ENCODE measurements around the gene HNRNPUL2.
"Not testable (repeated sequence)": the region's sequence is repeated elsewhere in the genome, so short reads cannot be mapped to it uniquely, and the experiment has no call there.

HNRNPUL2 gene

DNA sequence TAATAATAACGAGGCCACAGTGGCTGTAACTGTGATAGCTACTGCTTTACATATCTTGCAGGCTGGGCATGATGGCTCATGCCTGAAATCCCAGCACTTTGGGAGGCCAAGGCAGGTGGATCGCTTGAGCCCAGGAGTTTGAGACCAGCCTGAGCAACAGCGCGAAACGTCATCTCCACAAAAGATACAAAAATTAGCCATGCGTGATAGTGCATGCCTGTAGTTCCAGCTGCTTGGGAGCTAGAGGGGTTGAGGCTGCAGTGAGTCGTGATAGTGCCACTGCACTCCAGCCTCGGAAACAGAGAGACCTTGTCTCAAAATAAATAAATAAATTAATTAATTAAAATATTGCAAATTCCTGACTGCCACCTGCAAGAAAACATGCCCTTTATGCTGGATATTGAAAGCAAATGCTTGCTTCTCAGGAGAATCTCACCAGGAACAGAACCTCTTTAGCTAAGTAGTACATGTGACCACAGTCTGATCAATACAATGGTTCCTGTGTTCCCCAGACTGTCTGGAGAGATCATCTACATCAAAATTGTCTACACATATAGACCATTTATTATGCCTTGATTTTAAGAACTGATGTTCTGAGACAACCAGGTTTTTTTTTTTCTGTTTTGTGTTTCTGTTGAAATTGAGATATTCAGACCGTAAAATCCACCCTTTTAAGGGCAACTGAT lies 20.4 kb upstream of the HNRNPUL2 start:
- Mint-ChIP-seq H3K27ac (no peak overlapping the region), H3K9me3 (no peaks in the 10 kb centered on the region), H3K4me3 (no peak overlapping the region), H3K36me3 (ENCODE audit: low read depth) (peaks cover 3% of the 10 kb centered on the region), H3K27me3 (ENCODE audit: low read depth) (no peaks in the 10 kb centered on the region), H3K4me1 (ENCODE audit: low read depth) (peaks cover 7% of the 10 kb centered on the region)

DNA sequence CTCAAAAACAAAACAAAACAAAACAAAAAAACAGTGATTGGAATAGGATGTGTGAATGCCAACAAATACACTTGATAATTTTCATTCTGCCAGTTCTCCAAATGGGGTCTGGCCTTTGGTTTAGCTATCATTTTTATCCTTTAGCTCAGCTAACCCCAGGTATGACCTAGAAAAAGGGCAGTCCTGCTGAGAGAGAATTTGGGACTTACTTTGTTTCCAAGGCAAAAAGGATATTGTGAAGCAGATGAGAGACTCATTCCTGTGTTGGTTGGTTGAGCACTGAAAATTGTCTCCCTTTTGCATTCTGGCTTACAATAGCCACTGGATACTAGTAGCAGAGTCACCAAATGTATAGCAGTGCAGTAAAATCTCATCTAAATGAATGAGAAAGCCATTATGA lies 9.9 kb upstream of the HNRNPUL2 start:
- Mint-ChIP-seq H3K4me1 (ENCODE audit: low read depth) (peaks cover 8% of the 10 kb centered on the region), H3K4me3 (no peak overlapping the region), H3K36me3 (ENCODE audit: low read depth) (peaks cover 33% of the 10 kb centered on the region), H3K9me3 (no peaks in the 10 kb centered on the region), H3K27ac (no peak overlapping the region), H3K27me3 (ENCODE audit: low read depth) (no peaks in the 10 kb centered on the region)

DNA sequence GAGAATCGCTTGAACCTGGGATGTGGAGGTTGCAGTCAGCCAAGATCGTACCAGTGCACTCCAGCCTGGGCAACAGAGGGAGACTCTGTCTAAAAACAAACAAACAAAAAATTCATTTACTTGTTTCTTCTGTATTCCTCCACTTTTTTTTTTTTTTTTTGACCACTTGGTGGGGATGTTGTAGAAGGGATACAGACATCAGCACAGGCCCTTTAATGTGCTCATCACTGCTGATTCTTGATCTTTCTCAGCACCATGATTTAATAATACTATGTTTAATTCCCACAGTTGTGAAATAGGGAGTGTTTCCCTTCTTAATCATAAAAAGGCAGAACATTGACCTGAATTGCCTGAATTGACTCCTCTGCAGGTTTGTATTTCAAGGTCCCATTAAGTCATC lies 5.6 kb upstream of the HNRNPUL2 start:
- H3K27me3 Mint-ChIP-seq (ENCODE audit: low read depth): no peaks in the 10 kb centered on the region
- H3K9me3 Mint-ChIP-seq: no peaks in the 10 kb centered on the region
- no peak overlapping the region for H3K4me3 Mint-ChIP-seq
- H3K27ac Mint-ChIP-seq: no peak overlapping the region
- peaks cover 21% of the 10 kb centered on the region for H3K4me1 Mint-ChIP-seq (ENCODE audit: low read depth)
- H3K36me3 Mint-ChIP-seq (ENCODE audit: low read depth): peaks cover 30% of the 10 kb centered on the region

DNA sequence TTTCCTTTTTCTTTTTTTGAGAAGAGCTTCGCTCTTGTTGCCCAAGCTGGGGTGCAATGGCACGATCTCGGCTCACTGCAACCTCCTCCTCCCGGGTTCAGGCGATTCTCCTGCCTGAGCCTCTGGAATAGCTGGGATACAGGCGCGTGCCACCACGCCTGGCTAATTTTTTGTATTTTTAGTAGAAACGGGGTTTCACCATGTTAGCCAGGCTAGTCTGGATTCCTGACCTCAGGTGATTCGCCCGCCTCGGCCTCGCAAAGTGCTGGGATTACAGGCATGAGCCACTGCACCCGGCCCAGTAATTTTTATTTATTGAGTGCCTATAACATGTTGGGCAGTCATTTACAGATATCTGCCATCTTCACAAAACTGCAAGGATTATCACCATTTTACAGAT lies 2.8 kb upstream of the HNRNPUL2 start:
- not testable (repeated sequence) for H3K27ac Mint-ChIP-seq; H3K27me3 Mint-ChIP-seq (ENCODE audit: low read depth); H3K9me3 Mint-ChIP-seq
- peaks cover 25% of the 10 kb centered on the region for H3K4me1 Mint-ChIP-seq (ENCODE audit: low read depth)
- H3K4me3 Mint-ChIP-seq: peak overlapping the region; percentile 97
- H3K36me3 Mint-ChIP-seq (ENCODE audit: low read depth): peaks cover 37% of the 10 kb centered on the region

DNA sequence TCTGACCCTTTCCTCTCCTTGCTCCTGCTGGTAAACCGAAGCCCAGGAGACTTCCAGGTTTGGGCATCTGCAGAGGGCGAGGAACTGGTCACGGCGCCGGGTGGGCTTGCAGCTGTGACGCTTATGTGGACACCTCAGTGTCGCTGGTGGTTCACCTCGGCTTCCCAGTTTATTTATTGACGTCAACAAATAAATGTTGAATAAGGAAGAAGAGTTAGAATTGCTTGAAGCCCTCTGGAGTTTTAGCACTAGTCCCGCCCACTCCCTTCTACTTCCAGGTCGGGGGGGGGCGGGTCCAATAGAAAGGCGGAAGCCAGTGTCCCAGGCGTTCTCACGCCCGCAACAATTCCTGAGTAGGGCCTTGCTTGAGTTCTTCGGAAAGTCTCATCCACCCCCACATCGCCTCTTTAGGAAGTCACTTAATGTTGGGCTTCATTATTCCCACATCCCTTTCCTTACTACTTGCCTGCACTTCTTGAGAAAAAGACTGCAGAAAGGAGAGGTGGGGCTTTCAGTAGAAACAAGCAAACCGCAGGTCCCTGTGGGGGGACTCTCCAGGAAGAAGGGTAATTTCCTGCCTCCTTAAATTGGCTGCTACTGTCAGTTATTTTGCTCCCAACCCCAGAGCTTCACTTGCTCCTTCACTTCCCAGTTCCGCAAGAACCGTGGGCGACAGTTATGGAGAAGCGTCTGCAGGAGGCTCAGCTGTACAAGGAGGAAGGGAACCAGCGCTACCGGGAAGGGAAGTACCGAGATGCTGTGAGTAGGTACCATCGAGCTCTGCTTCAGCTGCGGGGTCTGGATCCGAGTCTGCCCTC lies 1.1 kb upstream of the HNRNPUL2 start, which contains the start of gene TTC9C:
Gene TTC9C (plus strand): TSS at position 316 of the 818 bp plus-strand sequence. CDS start 363 bp downstream, at position 679.
- H3K9me3 Mint-ChIP-seq: no peaks in the 10 kb centered on the region
- peaks cover 40% of the 10 kb centered on the region for H3K4me1 Mint-ChIP-seq (ENCODE audit: low read depth)
- peak within 1 kb of the TSS; percentile 99 for H3K27ac Mint-ChIP-seq
- no peaks in the 10 kb centered on the region for H3K27me3 Mint-ChIP-seq (ENCODE audit: low read depth)
- peak within 1 kb of the TSS; percentile 97 for H3K4me3 Mint-ChIP-seq
- peaks cover 47% of the 10 kb centered on the region for H3K36me3 Mint-ChIP-seq (ENCODE audit: low read depth)

DNA sequence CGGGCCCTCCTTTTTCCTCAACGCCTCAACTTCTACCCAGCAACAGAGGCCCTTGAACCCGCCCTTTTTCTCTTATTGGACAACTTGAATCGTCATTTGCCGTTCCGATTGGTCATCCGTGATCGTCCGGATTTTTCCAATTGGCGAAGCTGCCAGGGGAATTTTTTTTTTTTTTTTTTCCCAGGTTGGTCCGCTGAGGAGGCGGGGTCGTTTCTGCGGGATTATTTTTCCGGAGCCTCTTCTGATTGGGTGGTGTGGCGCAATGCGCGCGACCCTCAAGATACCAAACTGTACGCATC lies 564 bp upstream of the HNRNPUL2 start:
- H3K36me3 Mint-ChIP-seq (ENCODE audit: low read depth): peaks cover 45% of the 10 kb centered on the region

DNA sequence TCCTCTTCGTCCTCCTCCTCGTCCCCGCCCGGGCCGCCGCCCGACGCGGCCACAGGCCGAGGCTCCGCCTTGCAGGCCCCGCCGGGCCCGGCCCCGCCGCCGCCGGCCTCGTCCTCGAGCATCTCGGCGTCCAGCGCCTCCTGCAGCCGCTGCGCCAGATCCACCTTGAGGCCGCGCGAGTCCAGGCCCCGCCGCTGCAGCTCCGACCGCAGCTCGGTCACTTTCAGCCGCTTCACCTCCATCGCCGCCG lies 417 bp downstream of the HNRNPUL2 start:
- Mint-ChIP-seq H3K36me3 (ENCODE audit: low read depth) (peaks cover 53% of the 10 kb centered on the region), H3K27me3 (ENCODE audit: low read depth) (no peaks in the 10 kb centered on the region), H3K27ac (peak overlapping the region; percentile 99), H3K4me1 (ENCODE audit: low read depth) (peaks cover 43% of the 10 kb centered on the region), H3K4me3 (peak overlapping the region; percentile 97), H3K9me3 (no peaks in the 10 kb centered on the region)

More for the DNA sequence above, 564 bp upstream of the HNRNPUL2 start:
- Mint-ChIP-seq H3K27me3 (ENCODE audit: low read depth) (no peaks in the 10 kb centered on the region), H3K4me3 (peak overlapping the region; percentile 97), H3K27ac (peak overlapping the region; percentile 99), H3K9me3 (no peaks in the 10 kb centered on the region), H3K4me1 (ENCODE audit: low read depth) (peaks cover 36% of the 10 kb centered on the region)

DNA sequence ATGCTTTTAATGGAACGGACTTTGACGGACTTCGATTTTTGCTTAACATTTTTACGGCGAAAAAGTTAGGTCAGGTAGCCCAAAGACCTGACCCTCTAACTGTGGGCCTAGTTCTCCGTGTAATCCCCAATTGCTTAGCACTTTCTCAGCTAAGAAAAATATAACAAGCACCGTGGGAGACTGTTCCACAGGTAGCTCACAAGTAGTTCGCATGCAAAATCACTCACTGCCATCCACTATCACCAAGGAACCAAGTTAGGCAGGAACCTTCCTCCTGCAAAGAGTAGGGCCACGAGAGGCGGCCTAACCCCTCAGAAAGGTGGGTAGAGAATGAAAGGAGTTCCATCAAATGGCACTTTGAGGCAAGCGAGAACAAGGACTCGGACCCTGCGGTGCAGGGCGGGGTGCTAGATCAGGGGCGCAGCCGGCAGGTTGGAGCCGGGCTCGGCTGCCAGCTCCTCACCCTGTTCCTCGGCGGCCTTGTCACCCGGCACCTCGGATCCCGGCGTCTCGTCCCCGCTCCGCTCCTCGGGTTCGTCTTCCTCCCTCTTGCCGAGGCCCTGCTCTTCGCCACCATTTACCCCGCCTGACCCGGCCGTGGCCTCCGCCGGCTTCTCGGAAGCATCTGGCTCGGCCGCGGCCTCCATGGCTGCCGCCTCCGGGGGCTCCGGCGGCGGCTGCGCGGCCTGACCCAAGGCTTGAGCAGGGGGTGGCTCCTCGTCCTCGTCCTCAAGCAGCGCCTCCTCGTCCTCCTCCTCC lies 922 bp downstream of the HNRNPUL2 start:
- H3K27ac Mint-ChIP-seq: peak overlapping the region; percentile 99
- H3K4me1 Mint-ChIP-seq (ENCODE audit: low read depth): peaks cover 44% of the 10 kb centered on the region

DNA sequence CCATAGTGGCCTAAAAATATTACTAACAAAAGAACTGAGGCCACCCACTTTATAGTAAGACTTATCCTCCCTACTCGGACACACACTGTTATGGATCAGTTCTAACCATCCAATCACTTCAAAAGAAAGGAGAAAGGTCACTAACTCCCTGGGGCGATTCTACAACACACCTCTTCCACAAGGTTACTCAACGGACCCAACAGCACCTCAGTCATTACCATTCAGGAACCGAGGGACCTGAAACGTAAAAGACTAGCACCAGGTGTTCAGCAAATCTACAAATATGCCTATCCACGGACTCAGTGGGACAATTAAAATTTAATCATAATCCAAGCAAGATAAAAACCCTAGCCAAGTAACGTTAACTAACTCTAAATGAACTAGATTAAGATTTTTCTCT lies 1.6 kb downstream of the HNRNPUL2 start:
- Mint-ChIP-seq H3K27ac (peak overlapping the region; percentile 73), H3K27me3 (ENCODE audit: low read depth) (no peaks in the 10 kb centered on the region), H3K9me3 (no peaks in the 10 kb centered on the region), H3K36me3 (ENCODE audit: low read depth) (peaks cover 59% of the 10 kb centered on the region), H3K4me3 (peak overlapping the region; percentile 97), H3K4me1 (ENCODE audit: low read depth) (peaks cover 46% of the 10 kb centered on the region)

More for the DNA sequence above, 922 bp downstream of the HNRNPUL2 start:
- H3K4me3 Mint-ChIP-seq: peak overlapping the region; percentile 97
- H3K27me3 Mint-ChIP-seq (ENCODE audit: low read depth): no peaks in the 10 kb centered on the region
- H3K36me3 Mint-ChIP-seq (ENCODE audit: low read depth): peaks cover 56% of the 10 kb centered on the region
- no peaks in the 10 kb centered on the region for H3K9me3 Mint-ChIP-seq

DNA sequence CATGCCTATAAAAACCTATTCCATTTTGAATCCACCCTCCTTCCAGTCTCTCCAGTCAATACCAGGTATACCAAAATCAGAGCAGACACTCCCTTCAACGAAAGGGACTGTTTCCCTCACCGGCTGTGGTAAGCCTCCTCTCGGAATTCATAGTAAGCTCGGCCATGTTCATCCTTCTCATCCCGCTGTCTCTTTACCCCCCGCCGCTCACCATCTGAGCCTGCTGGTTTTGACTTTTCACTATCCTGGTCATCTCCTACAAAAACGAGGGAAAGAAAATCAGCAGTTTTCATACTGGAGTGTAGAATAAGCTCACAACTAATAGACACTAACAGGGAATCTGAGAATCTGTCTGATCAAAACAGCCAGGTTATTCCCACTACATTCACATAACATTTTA lies 3.1 kb downstream of the HNRNPUL2 start:
- peaks cover 50% of the 10 kb centered on the region for H3K4me1 Mint-ChIP-seq (ENCODE audit: low read depth)
- H3K27me3 Mint-ChIP-seq (ENCODE audit: low read depth): no peaks in the 10 kb centered on the region
- no peaks in the 10 kb centered on the region for H3K9me3 Mint-ChIP-seq
- H3K4me3 Mint-ChIP-seq: peak overlapping the region; percentile 97
- no peak overlapping the region for H3K27ac Mint-ChIP-seq
- H3K36me3 Mint-ChIP-seq (ENCODE audit: low read depth): peaks cover 67% of the 10 kb centered on the region

DNA sequence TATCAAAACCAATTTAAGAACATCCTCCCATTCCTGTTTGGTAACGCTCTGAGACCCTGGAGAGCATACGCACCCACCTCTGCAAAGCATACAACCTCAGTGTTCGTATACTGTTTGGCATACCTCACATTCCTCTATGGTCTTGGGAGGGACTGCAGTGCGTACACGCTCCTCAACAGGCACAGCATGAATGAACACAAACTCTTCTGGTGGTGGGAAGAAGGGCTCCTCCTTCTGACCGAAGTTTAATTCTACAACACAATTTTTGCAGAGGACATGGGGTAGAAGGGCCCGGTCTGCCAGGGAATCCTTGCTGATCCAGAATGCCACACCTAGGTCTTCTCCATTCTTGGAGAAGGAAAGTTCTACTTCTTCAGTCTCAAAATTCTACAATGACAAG lies 5.3 kb downstream of the HNRNPUL2 start:
- Mint-ChIP-seq H3K27me3 (ENCODE audit: low read depth) (no peaks in the 10 kb centered on the region), H3K4me1 (ENCODE audit: low read depth) (peaks cover 56% of the 10 kb centered on the region), H3K4me3 (no peak overlapping the region), H3K27ac (no peak overlapping the region), H3K36me3 (ENCODE audit: low read depth) (peaks cover 75% of the 10 kb centered on the region), H3K9me3 (no peaks in the 10 kb centered on the region)

DNA sequence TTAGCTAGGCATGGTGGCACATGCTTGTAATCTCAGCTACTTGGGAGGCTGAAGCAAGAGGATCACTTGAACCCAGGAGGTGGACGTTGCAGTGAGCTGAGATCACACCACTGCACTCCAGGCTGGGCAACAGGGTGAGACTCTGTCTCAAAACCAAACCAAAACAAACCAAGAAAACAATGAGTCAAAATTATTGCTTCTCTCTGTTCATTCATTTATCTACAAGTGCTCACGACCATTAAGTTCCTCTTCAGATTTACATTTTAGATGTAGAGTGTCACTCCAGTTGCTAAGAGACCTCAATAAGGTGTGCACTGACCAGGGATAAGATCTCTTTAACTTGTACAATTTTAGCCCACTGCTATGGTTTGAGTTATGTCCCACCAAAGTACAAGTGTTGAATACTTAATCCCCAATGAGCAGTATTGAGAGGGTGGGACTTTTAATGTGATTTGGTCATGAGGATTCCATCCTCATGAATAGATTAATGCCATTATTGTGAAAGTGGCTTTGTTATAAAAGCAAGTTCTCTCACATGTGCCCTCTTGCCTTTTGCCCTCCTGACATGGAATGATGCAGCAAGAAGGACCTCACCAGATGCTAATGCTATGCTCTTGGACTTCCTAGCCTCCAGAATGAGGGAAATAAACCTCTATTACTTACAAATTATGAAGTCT lies 7.8 kb downstream of the HNRNPUL2 start:
- peaks cover 84% of the 10 kb centered on the region for H3K36me3 Mint-ChIP-seq (ENCODE audit: low read depth)

DNA sequence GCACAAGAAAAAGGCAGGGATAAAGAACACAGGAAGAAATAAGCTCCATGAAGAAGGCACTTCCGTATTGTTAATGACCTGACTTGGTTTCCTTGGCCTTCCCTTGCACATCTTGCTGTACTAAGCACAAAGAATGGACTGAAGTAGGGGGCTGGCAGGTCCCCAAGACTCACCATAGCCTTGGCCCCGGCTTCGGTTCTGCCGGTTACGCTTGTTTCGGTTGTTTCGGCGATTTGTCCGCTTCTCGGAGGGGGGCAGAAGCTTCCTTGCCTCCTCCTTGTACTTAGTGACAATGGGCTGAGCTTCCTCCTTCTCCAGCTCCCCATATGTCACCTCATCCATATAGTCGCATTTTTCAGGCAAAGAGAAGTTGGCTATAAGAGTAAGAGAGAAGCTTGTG lies 10.4 kb downstream of the HNRNPUL2 start:
- Mint-ChIP-seq H3K9me3 (no peaks in the 10 kb centered on the region), H3K4me3 (no peak overlapping the region), H3K27me3 (ENCODE audit: low read depth) (no peaks in the 10 kb centered on the region), H3K27ac (no peak overlapping the region), H3K4me1 (ENCODE audit: low read depth) (peaks cover 66% of the 10 kb centered on the region), H3K36me3 (ENCODE audit: low read depth) (peaks cover 79% of the 10 kb centered on the region)

More for the DNA sequence above, 7.8 kb downstream of the HNRNPUL2 start:
- peak overlapping the region; percentile 34 for H3K27ac Mint-ChIP-seq
- H3K27me3 Mint-ChIP-seq (ENCODE audit: low read depth): no peaks in the 10 kb centered on the region
- peaks cover 62% of the 10 kb centered on the region for H3K4me1 Mint-ChIP-seq (ENCODE audit: low read depth)
- no peak overlapping the region for H3K4me3 Mint-ChIP-seq
- no peaks in the 10 kb centered on the region for H3K9me3 Mint-ChIP-seq

DNA sequence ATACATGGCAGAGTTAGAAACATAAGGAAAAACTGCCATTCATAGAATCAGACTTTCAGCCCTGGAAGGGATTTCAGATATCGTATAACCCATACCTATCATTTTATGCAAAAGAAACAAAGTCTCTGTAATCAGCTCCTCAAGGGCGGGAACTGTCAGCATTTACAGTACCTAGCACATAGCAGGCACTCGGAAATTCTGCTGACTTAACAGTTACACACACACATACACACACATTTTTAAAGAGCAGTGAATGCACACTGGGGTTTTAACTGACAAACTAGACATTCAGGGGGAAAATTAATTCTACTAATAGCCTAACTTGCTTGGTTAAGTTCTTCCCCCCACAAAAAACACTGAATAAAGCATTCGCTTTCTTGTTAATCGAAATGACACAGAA lies 11.1 kb downstream of the HNRNPUL2 start:
- H3K9me3 Mint-ChIP-seq: no peaks in the 10 kb centered on the region
- H3K4me3 Mint-ChIP-seq: no peak overlapping the region
- H3K4me1 Mint-ChIP-seq (ENCODE audit: low read depth): peaks cover 62% of the 10 kb centered on the region
- H3K27me3 Mint-ChIP-seq (ENCODE audit: low read depth): no peaks in the 10 kb centered on the region
- H3K36me3 Mint-ChIP-seq (ENCODE audit: low read depth): peaks cover 73% of the 10 kb centered on the region
- H3K27ac Mint-ChIP-seq: no peak overlapping the region

Data from T-helper 1 cell treated with Interleukin-12 subunit alpha and Interleukin-12 subunit beta and Interleukin-4 antibody, amounts not matched to agents 30 μg/mL and 1 μg/mL, for 36 hours (primary cell).